GM12872 (cell line): Measurements from ENCODE around the gene GPSM1.

Source experiments
- TF ChIP-seq, protein P1 (sequence below): IDR thresholded peaks from 3 replicates; pipeline ENCODE4 v1.5.1; 2011; ENCODE audit warnings: low read depth, mild to moderate bottlenecking, low read length, moderate library complexity; ENCODE audit not compliant: insufficient read depth

GPSM1 gene

DNA sequence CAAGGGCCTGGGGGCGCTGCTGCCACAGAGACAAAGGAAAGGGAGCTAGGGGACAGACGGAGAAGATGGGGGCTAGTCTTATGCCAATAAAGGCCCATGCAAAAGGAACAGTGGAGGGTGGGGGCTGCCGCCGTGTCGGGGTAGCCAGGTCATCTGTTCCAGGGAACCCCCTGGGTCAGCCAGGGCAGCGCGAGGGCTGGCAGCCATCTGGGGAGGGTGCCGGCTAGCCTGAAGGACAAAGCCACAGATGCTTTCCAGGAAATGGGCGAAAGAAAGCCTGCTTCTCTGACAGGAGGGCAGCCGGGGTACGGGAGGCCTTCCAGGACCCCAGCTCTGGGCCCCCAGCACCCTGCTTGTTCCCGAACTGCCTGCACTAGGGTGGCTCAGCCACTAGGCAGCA lies 47.8 kb downstream of the GPSM1 start:
- TF ChIP-seq, protein P1, sequence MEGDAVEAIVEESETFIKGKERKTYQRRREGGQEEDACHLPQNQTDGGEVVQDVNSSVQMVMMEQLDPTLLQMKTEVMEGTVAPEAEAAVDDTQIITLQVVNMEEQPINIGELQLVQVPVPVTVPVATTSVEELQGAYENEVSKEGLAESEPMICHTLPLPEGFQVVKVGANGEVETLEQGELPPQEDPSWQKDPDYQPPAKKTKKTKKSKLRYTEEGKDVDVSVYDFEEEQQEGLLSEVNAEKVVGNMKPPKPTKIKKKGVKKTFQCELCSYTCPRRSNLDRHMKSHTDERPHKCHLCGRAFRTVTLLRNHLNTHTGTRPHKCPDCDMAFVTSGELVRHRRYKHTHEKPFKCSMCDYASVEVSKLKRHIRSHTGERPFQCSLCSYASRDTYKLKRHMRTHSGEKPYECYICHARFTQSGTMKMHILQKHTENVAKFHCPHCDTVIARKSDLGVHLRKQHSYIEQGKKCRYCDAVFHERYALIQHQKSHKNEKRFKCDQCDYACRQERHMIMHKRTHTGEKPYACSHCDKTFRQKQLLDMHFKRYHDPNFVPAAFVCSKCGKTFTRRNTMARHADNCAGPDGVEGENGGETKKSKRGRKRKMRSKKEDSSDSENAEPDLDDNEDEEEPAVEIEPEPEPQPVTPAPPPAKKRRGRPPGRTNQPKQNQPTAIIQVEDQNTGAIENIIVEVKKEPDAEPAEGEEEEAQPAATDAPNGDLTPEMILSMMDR = no peak

DNA sequence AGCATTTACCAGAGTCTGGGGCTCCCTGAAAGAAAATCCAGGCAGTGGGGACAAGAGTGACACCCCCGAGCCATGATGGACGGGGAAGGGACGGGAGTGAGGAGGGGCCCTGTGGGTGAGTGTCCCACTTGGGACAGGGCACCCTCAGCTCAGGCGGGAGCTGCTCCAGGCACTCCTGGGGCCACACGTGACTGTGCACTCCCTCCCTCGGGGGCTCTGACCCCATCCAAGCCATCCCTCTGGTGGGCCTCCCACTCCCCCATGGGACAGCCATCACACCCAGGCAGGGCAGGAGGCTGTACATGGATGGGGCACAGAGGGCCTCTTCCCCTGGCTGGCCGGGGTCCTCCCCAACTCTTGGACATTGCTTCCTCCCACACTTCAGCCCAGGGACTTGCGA lies 49.1 kb downstream of the GPSM1 start:
- TF ChIP-seq, protein P1 = no peak

DNA sequence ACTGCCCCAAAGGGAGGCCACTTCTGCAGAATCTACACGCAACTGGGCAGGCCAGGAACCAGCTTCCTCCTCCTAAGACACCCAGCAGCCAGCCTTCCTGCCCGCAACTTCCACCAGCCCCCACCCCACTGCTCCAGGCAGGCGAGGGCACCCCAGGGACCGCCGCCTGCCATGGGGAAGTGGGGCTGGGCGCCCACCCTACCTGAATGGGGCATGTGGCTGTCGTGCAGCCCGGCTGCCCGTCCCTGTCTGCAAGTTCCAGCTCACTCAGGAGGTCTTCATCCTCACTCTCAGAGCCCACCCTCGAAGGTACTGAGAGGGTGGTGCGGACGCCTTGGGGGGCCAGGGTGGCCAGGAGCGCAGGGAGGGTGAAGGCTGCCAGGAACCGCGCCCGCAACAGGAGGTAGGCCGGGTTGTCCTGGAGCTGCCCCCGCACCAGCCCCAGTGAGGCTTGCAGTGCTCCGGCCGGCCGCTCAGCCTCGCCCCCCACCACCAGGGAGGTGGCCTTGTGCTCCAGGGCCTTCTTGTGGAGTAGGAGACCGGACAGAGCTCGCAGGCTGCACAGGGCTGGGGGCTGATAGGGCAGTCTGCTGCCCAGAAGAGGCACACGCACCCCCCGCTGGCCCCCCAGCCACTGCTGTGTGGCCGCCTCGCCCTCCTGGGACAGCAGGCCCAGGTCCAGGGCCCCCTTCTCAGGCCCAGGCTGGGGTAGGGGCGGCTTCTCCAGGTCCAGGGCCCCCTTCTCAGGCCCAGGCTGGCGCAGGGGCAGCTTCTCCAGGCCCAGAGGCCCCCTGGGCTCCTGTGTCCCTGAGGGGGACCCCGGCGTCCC lies 50.2 kb downstream of the GPSM1 start:
- TF ChIP-seq, protein P1 = no peak

DNA sequence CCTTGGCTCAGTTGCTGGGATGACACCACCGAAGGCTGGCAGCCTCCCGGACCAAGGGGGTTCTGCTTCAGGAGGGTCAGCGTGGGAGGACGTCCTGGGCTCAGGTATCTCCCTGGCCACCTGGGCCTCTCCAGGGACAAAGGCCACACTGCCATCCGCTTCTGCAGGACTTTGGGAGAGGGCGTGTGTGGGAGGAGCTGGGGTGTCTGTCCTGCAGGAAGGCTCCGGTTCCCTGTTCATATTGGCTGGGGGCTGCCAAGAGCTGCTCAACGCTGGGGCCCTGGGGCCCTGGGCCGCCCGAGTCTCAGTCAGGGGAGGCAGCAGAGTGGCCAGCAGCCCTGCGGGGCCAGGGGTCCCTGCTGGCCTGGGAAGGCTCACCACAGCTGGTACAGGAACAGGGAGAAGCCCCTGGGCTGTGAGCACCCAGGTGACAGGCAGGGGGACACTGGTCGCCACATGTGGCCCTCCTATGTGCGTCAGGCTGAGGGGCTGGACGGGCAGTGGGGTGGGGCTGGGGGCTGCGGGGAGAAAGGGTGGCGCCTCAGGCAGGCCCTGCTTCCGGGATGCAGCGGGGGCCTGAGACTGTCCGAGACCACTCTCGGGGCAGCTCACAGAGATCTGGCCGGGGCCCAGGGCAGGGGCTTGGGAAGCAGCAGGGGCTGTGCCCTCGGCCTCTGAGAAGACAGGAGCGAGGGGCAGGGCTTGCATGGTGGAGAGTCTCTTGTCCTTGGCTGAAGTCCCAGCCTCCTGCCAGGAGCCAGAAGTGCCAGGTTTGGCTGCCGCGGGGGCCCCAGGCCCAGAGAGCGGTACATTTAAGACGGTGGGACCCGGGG lies 51.0 kb downstream of the GPSM1 start:
- TF ChIP-seq, protein P1 = no peak

DNA sequence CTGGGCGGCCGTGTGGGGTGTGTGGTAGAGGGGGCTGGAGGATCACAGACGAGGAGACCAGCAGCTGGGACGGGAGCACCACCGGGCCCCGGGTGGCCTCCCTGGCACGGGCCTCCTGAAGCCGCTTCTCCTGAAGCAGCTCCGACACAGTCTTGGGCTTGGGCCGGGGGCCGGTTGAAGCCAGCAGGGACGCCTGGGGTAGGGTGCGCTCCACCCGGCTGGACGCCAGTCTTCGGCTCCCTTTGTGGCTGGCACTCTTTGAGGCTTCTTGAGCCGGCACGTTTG lies 51.6 kb downstream of the GPSM1 start:
- TF ChIP-seq, protein P1 = no peak

DNA sequence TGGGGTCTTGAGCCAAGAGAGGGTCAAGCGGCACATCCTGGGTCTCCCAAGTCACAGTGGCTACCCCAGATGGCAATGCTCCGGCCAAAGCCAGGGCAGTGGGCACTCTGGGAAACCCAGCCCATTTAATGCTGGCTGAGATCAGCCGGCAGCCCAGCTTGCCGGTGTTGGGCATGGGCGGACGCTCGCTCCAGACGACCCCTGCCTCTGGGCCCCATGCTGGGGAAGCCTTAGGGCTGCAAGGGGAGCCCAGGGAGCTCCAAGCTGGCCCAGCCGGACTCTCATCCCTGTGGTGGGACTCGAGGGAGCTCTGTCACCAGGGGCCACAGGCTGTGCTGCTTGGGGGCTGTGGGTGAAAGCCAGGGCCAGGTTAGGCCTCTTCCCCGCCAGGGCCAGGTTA lies 52.1 kb downstream of the GPSM1 start:
- TF ChIP-seq, protein P1 = no peak

DNA sequence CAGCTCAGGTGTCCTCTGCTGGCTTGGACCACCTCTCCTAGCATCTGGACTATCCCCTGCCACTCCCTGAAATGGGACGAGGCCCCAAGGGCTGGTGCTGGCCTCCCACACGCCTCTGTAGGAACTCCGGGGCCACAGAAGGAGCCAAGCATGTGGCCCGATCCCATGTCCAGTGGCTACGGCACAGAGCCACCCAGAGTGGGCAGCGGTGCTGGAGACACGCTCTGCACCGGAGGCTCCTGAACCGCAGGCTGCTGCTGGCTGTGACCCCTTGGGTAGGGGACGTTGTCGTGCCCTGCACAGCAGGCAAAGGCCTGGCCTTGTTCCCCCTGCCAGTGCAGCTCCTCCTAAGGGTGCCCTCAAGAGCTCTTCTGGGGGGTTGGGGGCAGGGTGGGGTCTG lies 52.6 kb downstream of the GPSM1 start:
- TF ChIP-seq, protein P1 = no peak
